Stimulated activated CD8-positive, alpha-beta memory T cell treated with anti-CD3 and anti-CD28 coated beads, Interleukin-4, amount 100 ng/mL, for 24 hours (primary cell): Measurements from ENCODE around the gene HRH3.

Experiments
- DNase-seq: peaks from one replicate; pipeline ENCODE4 v3.0.0-alpha.2; 2020; ENCODE audit warnings: low read depth

The HRH3 gene

DNA sequence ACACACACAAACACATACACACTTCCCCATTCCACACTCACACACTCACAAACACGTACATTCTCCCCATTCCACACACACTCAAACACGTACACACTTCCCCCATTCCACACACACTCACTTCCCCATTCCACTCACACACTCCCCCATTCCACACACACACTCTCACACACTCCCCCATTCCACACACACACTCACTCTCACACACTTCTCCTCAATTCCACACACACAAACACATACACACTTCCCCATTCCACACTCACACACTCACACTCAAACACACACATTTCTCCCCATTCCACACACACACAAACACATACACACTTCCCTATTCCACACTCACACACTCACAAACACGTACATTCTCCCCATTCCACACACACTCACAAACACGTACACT is 9.6 kb upstream of the HRH3 start:
- no peak for DNase-seq

DNA sequence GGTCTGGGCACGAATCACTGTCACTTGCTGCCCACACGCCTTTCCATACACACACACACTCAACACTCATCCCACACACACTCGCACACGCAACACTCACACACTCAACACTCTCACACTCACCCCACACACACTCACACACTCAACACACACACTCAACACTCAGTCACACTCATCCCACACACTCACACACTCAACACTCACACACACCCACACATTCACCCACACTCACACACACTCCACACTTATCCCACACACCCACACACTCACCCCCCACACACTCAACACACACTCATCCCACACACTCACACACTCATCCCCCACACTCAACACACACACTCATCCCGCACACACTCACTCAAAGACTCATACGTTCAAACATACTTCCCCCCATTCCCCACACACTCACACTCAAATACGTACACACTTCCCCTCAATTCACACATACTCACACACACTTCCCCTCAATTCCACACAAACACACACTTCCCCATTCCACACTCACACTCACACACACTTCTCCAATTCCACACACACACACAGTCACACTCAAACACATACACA is 9.0 kb upstream of the HRH3 start:
- no peak for DNase-seq

GRCh38 chr20:62227977-62228958 is 8.2 kb upstream of the HRH3 start:
- DNase-seq: no peak

DNA sequence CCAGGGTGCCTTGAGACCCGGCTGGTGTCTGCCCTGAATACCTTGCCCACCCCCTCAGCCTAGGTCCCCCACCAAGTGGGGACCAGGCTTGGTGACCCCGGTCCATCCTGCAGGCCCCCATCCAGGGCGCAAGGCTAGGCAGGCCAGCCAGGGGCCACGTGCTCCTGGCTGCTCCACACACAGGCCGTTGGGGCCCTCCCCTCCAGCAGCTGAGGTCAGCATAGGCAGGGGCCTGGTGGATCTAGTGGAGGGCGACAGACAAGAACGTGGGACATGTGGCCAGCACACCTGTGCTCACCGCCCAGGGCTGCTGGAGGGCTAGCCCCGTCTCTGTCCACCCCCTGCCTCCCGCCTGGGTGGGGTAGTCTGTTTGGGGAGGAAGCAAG is 7.5 kb upstream of the HRH3 start:
- no peak for DNase-seq

DNA sequence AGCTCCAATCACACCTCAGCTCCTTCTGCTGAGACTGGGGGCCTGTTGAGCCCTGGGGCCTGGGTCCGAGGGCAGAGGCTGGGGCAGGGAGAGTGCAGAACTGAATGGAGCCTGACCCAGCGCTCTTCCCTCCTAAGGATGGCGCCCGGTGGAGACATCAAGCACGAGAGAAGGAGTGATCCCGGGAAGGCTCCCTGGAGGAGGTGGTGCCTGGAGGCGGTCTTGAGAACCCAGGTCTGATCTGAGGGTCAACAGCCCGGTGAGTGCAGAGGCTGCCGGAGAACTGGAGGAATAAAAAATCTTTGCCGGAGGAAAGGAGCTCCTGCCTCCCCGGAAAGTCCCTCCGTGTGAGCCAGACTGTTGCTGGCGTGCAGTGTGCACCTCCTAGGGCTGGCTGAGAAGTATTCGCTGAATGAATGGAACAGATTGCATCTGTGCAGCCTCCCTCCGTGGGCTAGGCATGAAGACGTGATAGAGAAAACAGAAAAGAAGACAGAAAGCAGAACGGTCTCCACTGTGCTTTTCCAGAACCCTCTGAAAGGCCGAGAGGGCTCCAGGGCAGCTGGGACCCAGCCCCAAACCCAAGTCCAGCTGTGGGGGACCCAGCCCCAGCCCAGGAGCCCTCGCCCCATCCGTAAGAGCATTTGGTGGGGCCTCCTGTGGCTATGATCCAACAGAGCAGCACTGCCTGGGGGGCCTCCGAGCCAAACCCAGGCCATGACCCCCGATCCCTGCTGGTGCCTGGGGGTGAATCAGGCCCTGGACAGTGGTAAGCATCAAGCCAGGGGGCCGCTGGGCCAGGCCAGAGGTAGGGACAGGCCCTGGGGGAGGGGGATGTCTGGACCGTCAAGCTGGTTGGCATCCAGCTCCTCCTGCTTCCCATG is 6.9 kb upstream of the HRH3 start:
- no peak for DNase-seq

DNA sequence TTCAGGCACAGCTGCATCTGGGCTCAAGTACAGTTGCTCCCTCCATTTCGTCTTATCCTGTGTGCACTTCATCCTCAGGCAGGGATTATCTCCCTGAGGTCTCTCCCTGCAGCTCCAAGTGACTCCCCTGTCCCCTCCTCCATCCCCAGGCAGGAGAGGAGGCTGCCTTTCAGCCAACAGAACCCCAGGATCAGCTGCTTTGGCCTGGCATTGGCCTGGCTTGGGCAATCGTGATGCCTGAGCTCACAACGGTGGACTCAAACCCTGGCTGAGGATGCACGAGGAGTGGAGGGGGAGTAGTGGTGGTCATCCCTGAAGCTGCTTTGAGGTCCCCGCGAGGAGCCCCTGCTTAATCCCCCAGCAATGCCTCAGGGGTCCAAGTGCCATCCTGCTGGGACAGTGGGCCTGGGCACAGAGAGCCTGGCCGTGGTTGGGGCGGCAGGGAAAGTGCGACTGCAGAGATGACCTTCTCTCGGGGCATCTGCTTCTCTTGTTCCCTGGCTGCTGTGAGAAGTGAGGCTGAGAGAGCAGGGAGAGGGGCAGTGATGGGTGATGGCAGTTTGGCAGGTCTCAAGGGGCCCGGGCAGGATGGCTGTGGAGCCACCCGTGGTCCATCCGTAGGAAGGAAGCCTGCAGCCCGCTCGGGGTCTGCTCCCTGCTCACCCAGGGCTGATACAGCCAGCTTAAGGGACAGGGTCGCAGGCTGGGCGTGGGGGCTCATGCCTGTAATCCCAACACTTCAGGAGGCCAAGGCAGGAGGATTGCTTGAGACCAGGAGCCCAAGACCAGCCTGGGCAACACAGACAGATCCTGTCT is 6.0 kb upstream of the HRH3 start:
- no peak for DNase-seq

- no peak for DNase-seq
Measured at GRCh38 chr20:62225026-62225425, 4.9 kb upstream of the HRH3 start.

GRCh38 chr20:62224113-62224855 is 4.2 kb upstream of the HRH3 start:
- DNase-seq: no peak

GRCh38 chr20:62223571-62223970 is 3.5 kb upstream of the HRH3 start:
- DNase-seq: no peak

GRCh38 chr20:62222972-62223371 is 2.9 kb upstream of the HRH3 start:
- DNase-seq: no peak

GRCh38 chr20:62222266-62222850 is 2.3 kb upstream of the HRH3 start:
- DNase-seq: no peak

- no peak for DNase-seq
Measured at GRCh38 chr20:62220666-62221568, 839 bp upstream of the HRH3 start.

- no peak for DNase-seq
Measured at GRCh38 chr20:62219101-62219991, 732 bp downstream of the HRH3 start.

GRCh38 chr20:62217913-62218773 is 1.9 kb downstream of the HRH3 start:
- DNase-seq: no peak

DNA sequence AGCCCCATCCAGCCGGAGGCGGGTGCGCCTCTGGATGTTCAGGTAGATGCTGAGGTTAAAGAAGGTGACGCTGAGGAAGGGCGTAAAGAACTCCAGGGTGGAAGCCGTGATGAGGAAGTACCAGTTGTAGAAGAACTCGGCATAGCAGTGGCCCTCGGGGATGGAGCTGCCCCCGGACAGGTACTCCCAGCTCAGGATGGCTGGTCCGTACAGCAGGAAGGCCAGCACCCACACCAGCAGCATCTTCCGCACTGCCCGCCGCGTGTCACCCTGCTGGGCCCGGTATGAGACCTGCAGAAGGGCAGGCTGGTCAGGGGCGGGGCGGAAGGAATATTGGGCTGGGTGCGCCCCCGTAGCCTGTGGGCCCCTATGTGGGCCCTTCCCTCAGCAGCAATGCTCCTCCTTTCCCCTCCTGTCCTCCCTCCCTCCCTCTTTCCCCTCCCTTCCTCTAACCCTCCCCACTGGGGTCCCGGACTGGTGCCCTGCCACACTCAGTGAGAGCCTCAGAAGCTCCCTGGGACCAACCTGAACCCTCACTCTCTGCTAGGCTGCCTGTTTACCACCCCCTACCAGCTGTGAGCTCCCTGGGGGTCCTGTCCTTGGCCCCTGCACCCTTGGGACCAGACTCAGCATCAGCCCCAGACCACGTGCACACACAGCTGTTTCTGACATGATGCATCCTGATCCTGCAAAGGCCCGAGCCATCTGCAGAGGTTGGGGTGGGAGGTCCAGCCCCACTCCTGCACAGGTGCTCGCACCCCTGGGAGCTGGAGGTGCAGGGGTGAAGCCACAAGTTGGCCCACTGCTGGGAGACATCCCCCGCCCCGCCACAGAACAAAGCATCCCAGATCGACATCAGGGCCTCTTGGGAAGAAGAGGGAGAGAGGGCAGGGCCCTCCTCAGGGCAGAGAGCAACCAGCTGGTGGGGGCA is 3.2 kb downstream of the HRH3 start:
- no peak for DNase-seq

GRCh38 chr20:62215991-62216635 is 4.0 kb downstream of the HRH3 start:
- DNase-seq: no peak
